Body of pancreas (tissue), 4 donors: ENCODE results near the gene CROCC.

ENCODE experiments used
- POLR2A ChIP-seq, 3 donors: fragments of 450-650 bp; IDR thresholded peaks; one replicate each; pipeline ENCODE4 v1.6.1; 2016; ENCODE audit warnings: antibody characterized with exemption in 3 of 3, mild to moderate bottlenecking in 2 of 3
- TF ChIP-seq, protein P1 (sequence below), 7 experiments: fragments of 450-650 bp in 4 of 7; fragments of 200-600 bp in 3 of 7; sonication (generic) in 3 of 7; IDR thresholded peaks; one replicate each; pipeline ENCODE4 v1.5.1; 2016 to 2019; ENCODE audit warnings: antibody characterized with exemption in 7 of 7

- TF ChIP-seq, protein P1, sequence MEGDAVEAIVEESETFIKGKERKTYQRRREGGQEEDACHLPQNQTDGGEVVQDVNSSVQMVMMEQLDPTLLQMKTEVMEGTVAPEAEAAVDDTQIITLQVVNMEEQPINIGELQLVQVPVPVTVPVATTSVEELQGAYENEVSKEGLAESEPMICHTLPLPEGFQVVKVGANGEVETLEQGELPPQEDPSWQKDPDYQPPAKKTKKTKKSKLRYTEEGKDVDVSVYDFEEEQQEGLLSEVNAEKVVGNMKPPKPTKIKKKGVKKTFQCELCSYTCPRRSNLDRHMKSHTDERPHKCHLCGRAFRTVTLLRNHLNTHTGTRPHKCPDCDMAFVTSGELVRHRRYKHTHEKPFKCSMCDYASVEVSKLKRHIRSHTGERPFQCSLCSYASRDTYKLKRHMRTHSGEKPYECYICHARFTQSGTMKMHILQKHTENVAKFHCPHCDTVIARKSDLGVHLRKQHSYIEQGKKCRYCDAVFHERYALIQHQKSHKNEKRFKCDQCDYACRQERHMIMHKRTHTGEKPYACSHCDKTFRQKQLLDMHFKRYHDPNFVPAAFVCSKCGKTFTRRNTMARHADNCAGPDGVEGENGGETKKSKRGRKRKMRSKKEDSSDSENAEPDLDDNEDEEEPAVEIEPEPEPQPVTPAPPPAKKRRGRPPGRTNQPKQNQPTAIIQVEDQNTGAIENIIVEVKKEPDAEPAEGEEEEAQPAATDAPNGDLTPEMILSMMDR (IDR thresholded peaks at IDR 0.05): no peak
- no peak for TF ChIP-seq POLR2A (IDR thresholded peaks at IDR 0.05)
These were observed 16.9 kb downstream of the CROCC start for GRCh38 chr1:16938351-16939321.
